GM12878 (cell line): ENCODE data around the gene SEMA4D. TPM values are rescaled to one million over a fixed set of nuclear protein-coding genes. Genes with fewer than 3 reads are reported as not detected.

ENCODE experiments used
- ATAC-seq: fragments of 200-7000 bp; cut with Tn5 transposase; 3 replicates; pipeline ENCODE4 v1.9.1; 2020; ENCODE audit warnings: mild to moderate bottlenecking, moderate library complexity
- BruUV-seq: library from RNA; stranded (reverse); fragments of 400-500 nt; replicated peaks from 2 replicates; lab custom pipeline; 2021; lab: Mats Ljungman, UMichigan
- CTCF ChIA-PET: fragments of 300-600 bp; sonication (Branson Sonifier 250); formaldehyde crosslinking; extraction: SDS; loops from one replicate; lab custom pipeline; 2021; ENCODE audit warnings: inconsistent platforms; lab: Yijun Ruan, JAX
- POLR2A ChIA-PET: fragments of 350-600 bp; formaldehyde crosslinking; extraction: SDS; loops from one replicate; lab custom pipeline; 2021; ENCODE audit warnings: inconsistent platforms; lab: Charles Lee
- RAD21 ChIA-PET: fragments of 300-600 bp; sonication (Branson Sonifier 250); formaldehyde crosslinking; loops from one replicate; lab custom pipeline; 2023; ENCODE audit warnings: antibody characterized with exemption; ENCODE audit not compliant: unreplicated experiment; lab: Charles Lee
- SMC1A ChIA-PET: fragments of 300-600 bp; sonication (Branson Sonifier 250); formaldehyde crosslinking; loops from one replicate; lab custom pipeline; 2023; ENCODE audit not compliant: unreplicated experiment, uncharacterized antibody; lab: Charles Lee
- DNase-seq: peaks from one replicate; pipeline ENCODE4 v3.0.0-alpha.2; 2011; ENCODE audit warnings: low read depth, low spot score
- FAIRE-seq: peaks from 3 replicates; lab custom pipeline; 2011; peaks lifted over from hg19 to GRCh38; lab: Jason Lieb, UNC
- H2AFZ ChIP-seq: 2 replicates; pipeline ENCODE4 v1.6.0; 2011; ENCODE audit warnings: low read depth, low read length, control low read depth; ENCODE audit not compliant: control insufficient read depth
- H3K27ac ChIP-seq: 2 replicates; pipeline ENCODE4 v1.5.1; 2011; ENCODE audit warnings: control low read depth; ENCODE audit not compliant: control insufficient read depth, insufficient read depth
- H3K27me3 ChIP-seq, 2 experiments: replicated peaks in 1 of 2; 2 replicates each; pipeline versions ENCODE4 v1.6.0 to v1.6.1; 2011; ENCODE audit warnings: low read length in 1 of 2; ENCODE audit not compliant: control insufficient read depth in 2 of 2, insufficient read depth in 2 of 2
- H3K36me3 ChIP-seq, 2 experiments: 2 replicates each; pipeline ENCODE4 v1.5.1; 2011; ENCODE audit warnings: low read length in 1 of 2; ENCODE audit not compliant: control insufficient read depth in 2 of 2, insufficient read depth in 2 of 2
- H3K4me1 ChIP-seq: 2 replicates; pipeline ENCODE4 v1.6.1; 2011; ENCODE audit warnings: mild to moderate bottlenecking, low read length, moderate library complexity, mixed read lengths; ENCODE audit not compliant: control insufficient read depth, insufficient read depth
- H3K4me2 ChIP-seq: 2 replicates; pipeline ENCODE4 v1.6.0; 2011; ENCODE audit warnings: control low read depth; ENCODE audit not compliant: control insufficient read depth, insufficient read depth
- H3K4me3 ChIP-seq: fragments of 200-600 bp; sonication (generic); 2 replicates; pipeline ENCODE4 v1.5.1; 2016
- H3K79me2 ChIP-seq: 2 replicates; pipeline ENCODE4 v1.6.0; 2011; ENCODE audit warnings: low read length; ENCODE audit not compliant: control insufficient read depth, insufficient read depth
- H3K9ac ChIP-seq: 2 replicates; pipeline ENCODE4 v1.8.0; 2011; ENCODE audit warnings: low read length, control low read depth, mixed read lengths; ENCODE audit not compliant: control insufficient read depth, insufficient read depth
- H3K9me3 ChIP-seq: replicated peaks from 3 replicates; pipeline ENCODE4 v1.5.1; 2011; ENCODE audit warnings: mild to moderate bottlenecking, low read length; ENCODE audit not compliant: control insufficient read depth, insufficient read depth
- H4K20me1 ChIP-seq: 2 replicates; pipeline ENCODE4 v1.6.0; 2011; ENCODE audit not compliant: control insufficient read depth, insufficient read depth
- ASH2L ChIP-seq: fragments of 300-600, 200-600 bp; sonication (generic); IDR thresholded peaks from 2 replicates; pipeline ENCODE4 v1.6.1; 2017; ENCODE audit warnings: low read depth, mild to moderate bottlenecking, borderline replicate concordance
- CBX5 ChIP-seq: sonication (generic); IDR thresholded peaks from 2 replicates; pipeline ENCODE4 v1.6.1; 2016; ENCODE audit warnings: low read depth, moderate library complexity, mild to moderate bottlenecking, inconsistent platforms
- CHD2 ChIP-seq: IDR thresholded peaks from 2 replicates; pipeline ENCODE4 v1.6.1; 2011; ENCODE audit warnings: low read depth, low read length, improper control_type of control experiment, borderline replicate concordance
- DPF2 ChIP-seq: fragments of 450-650 bp; IDR thresholded peaks from 2 replicates; pipeline ENCODE4 v1.6.1; 2017; ENCODE audit warnings: mild to moderate bottlenecking
- ETV6 ChIP-seq, 2 experiments: fragments of 450-650 bp in 1 of 2; IDR thresholded peaks in 1 of 2; conservative IDR thresholded peaks in 1 of 2; 2 replicates each; pipeline ENCODE4 v1.6.1; 2014; ENCODE audit warnings: antibody characterized with exemption in 1 of 2, borderline replicate concordance in 1 of 2, low read depth in 1 of 2, mild to moderate bottlenecking in 1 of 2, moderate library complexity in 1 of 2
- IKZF2 ChIP-seq, 2 experiments: fragments of 450-650 bp; IDR thresholded peaks; 2 replicates each; pipeline ENCODE4 v1.6.1; 2017; ENCODE audit warnings: mild to moderate bottlenecking in 2 of 2, moderate library complexity in 2 of 2
- KLF5 ChIP-seq: fragments of 450-650 bp; IDR thresholded peaks from 2 replicates; pipeline ENCODE4 v1.6.1; 2014; ENCODE audit warnings: mild to moderate bottlenecking; ENCODE audit not compliant: partially characterized antibody
- MEF2A ChIP-seq: IDR thresholded peaks from 2 replicates; pipeline ENCODE4 v1.6.1; 2011; ENCODE audit warnings: low read depth, mild to moderate bottlenecking, low read length, moderate library complexity; ENCODE audit not compliant: insufficient read depth
- MYB ChIP-seq: fragments of 150-350 bp; IDR thresholded peaks from 2 replicates; pipeline ENCODE4 v1.6.1; 2014; ENCODE audit warnings: mild to moderate bottlenecking, low read depth, low read length, borderline replicate concordance
- NR2C2 ChIP-seq: IDR thresholded peaks from 2 replicates; pipeline ENCODE4 v1.6.1; 2011; ENCODE audit warnings: borderline replicate concordance, low read depth; ENCODE audit not compliant: control insufficient read depth, insufficient read length
- WGBS: methylation state at CpG from one replicate; pipeline ENCODE4 v1.1.6; 2016; ENCODE audit warnings: low lambda C conversion rate; ENCODE audit not compliant: insufficient replicate concordance, insufficient coverage; ENCODE audit errors: missing lambda C conversion rate; 5-methylcytosine and 5-hydroxymethylcytosine counted together
- in situ Hi-C: fragments of 300-500 bp; cut with MboI; formaldehyde crosslinking; loops from 9 replicates; pipeline ENCODE4 v1.14.3; 2018; ENCODE audit warnings: mixed read lengths
- intact Hi-C: fragments of 100-400 bp; cut with micrococcal nuclease; formaldehyde crosslinking; loops from one replicate; pipeline ENCODE4 v1.14.2; 2022; ENCODE audit not compliant: unreplicated experiment
- polyA plus RNA-seq, 11 experiments: library from polyadenylated mRNA; depleted of rRNA in 4 of 11; unstranded in 6 of 11; stranded (reverse) in 5 of 11; fragments of >200 nt; fragmentation: Nextera tagmentation in 4 of 11; fragmentation: Illumina TruSeq in 1 of 11; extraction: Ambion mirVana in 4 of 11; extraction: Trizol in 1 of 11; gene quantifications; 1 replicate in 1 of 11; 2 replicates in 10 of 11; pipeline versions ENCODE4 v1.2.1 to v1.2.3, GENCODE V29; 2011 to 2016; ENCODE audit warnings: inconsistent platforms in 2 of 11, missing spikeins in 2 of 11, low read depth in 1 of 11
- total RNA-seq, 4 experiments: library from RNA; depleted of rRNA in 3 of 4; stranded (reverse); fragments of >200 nt in 3 of 4; fragmentation: Illumina TruSeq in 1 of 4; extraction: Trizol in 1 of 4; gene quantifications; 2 replicates each; pipeline versions ENCODE4 v1.2.1 to v1.2.3, GENCODE V29; 2013 to 2021
- TF ChIP-seq, protein P1 (sequence below): IDR thresholded peaks from 2 replicates; pipeline ENCODE4 v1.6.1; 2012; ENCODE audit warnings: improper control_type of control experiment, low read depth, low read length; ENCODE audit not compliant: insufficient replicate concordance
- TF ChIP-seq, protein P2 (sequence below): IDR thresholded peaks from 2 replicates; pipeline ENCODE4 v1.6.1; 2011; ENCODE audit warnings: borderline replicate concordance, low read depth, mild to moderate bottlenecking, moderate library complexity, mixed read lengths, low read length; ENCODE audit not compliant: insufficient read depth; ENCODE audit errors: extremely low read length

SEMA4D gene
- total and polyA plus RNA-seq, 10 of the 15 experiments (the other 5 are each of a cell fraction or from before 2014, with no cell fraction given) = 15.1 to 136 (median 39.6) TPM

DNA sequence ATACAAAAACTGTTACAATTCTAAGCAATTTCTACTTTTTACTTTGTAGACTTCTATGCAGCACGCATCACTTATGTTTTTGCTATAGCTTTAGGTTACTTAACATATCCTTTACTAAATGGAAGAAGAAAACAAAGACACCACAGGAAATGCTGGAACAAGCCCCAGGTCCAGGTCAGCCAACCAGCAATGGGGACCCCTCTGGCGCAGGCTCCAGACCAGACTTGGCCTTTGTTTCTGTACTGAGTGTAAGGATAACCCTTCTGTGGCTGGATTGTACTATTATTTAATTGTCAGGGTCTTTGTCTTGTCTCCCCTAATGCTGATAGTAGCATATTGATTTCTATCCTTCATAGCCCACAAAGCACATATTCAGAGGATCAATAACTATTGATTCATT is 4.2 kb downstream of the SEMA4D start (continued):
- TF ChIP-seq, protein P1, sequence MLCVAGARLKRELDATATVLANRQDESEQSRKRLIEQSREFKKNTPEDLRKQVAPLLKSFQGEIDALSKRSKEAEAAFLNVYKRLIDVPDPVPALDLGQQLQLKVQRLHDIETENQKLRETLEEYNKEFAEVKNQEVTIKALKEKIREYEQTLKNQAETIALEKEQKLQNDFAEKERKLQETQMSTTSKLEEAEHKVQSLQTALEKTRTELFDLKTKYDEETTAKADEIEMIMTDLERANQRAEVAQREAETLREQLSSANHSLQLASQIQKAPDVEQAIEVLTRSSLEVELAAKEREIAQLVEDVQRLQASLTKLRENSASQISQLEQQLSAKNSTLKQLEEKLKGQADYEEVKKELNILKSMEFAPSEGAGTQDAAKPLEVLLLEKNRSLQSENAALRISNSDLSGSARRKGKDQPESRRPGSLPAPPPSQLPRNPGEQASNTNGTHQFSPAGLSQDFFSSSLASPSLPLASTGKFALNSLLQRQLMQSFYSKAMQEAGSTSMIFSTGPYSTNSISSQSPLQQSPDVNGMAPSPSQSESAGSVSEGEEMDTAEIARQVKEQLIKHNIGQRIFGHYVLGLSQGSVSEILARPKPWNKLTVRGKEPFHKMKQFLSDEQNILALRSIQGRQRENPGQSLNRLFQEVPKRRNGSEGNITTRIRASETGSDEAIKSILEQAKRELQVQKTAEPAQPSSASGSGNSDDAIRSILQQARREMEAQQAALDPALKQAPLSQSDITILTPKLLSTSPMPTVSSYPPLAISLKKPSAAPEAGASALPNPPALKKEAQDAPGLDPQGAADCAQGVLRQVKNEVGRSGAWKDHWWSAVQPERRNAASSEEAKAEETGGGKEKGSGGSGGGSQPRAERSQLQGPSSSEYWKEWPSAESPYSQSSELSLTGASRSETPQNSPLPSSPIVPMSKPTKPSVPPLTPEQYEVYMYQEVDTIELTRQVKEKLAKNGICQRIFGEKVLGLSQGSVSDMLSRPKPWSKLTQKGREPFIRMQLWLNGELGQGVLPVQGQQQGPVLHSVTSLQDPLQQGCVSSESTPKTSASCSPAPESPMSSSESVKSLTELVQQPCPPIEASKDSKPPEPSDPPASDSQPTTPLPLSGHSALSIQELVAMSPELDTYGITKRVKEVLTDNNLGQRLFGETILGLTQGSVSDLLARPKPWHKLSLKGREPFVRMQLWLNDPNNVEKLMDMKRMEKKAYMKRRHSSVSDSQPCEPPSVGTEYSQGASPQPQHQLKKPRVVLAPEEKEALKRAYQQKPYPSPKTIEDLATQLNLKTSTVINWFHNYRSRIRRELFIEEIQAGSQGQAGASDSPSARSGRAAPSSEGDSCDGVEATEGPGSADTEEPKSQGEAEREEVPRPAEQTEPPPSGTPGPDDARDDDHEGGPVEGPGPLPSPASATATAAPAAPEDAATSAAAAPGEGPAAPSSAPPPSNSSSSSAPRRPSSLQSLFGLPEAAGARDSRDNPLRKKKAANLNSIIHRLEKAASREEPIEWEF = peak; percentile 80
- TF ChIP-seq DPF2 = no peak

DNA sequence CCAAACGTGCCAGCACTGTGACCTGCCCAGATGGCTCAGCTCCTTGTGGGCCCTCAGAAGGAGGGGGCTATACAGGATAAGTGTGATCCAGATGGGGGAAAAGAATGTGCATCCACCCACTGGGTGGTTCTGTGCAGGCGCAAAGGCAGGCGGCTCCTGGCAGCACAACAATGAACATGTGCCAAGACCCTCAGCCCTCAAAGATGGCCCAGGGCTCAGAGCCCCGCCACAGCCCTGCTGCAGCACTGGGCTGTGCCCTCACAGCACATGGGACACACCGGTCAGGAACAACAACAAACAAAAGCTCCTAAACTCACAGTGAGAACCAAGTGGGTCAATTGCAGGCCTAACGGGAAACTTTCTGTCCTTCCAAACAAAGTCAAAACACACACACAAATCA is 4.7 kb downstream of the SEMA4D start:
- intact Hi-C loops = loop anchor here (10.0 kb wide), 1 partner anchor 178 kb away; the partner anchor contains the start of genes CKS2 and SECISBP2
- Histone ChIP-seq H3K36me3 (peaks cover 0 to 5% of the 10 kb centered on the region in 2 experiments; a peak in 1 of 4 replicates), H3K9me3 (no peaks in the 10 kb centered on the region), H4K20me1 (peaks cover 8% of the 10 kb centered on the region; the same call in 1 of the 2 replicates), H3K4me3 (peak overlapping the region; percentile 99; the same call in 1 of the 2 replicates), H3K4me1 (peaks cover 46% of the 10 kb centered on the region), H3K27me3 (no peaks in the 10 kb centered on the region), H3K4me2 (peak overlapping the region; percentile 74), H3K79me2 (peaks cover 96% of the 10 kb centered on the region), H3K9ac (no peak overlapping the region), H3K27ac (no peak overlapping the region), H2AFZ (no peak overlapping the region)
- no peak for FAIRE-seq
- CTCF ChIA-PET = interaction anchor here (1.1 kb wide), 1 partner anchor 55 kb away, joined by 5 read pairs; no protein-coding TSS in a partner anchor
- 84% methylated on average over 6 of the region's 6 CpGs for WGBS
- BruUV-seq = no TSS peak
- no peak for ATAC-seq
- no peak for DNase-seq
- POLR2A ChIA-PET = interaction anchor here (1.8 kb wide), 1 partner anchor 10 kb away, joined by 4 read pairs; no protein-coding TSS in a partner anchor
- SMC1A ChIA-PET = interaction anchor here (1.0 to 1.9 kb wide), 3 partner anchors 50 to 67 kb away, joined by 3 to 8 read pairs (median 4); no protein-coding TSS in a partner anchor
- in situ Hi-C loops = no loop called here
- RAD21 ChIA-PET = interaction anchor here (1.1 kb wide), 1 partner anchor 56 kb away, joined by 4 read pairs; no protein-coding TSS in a partner anchor
- no peak for TF ChIP-seq ASH2L
- TF ChIP-seq MYB = no peak
- no peak for TF ChIP-seq IKZF2 (IDR thresholded peaks at IDR 0.05)
- no peak for TF ChIP-seq MEF2A
- no peak for TF ChIP-seq NR2C2
- no peak for TF ChIP-seq KLF5
- TF ChIP-seq, protein P2, sequence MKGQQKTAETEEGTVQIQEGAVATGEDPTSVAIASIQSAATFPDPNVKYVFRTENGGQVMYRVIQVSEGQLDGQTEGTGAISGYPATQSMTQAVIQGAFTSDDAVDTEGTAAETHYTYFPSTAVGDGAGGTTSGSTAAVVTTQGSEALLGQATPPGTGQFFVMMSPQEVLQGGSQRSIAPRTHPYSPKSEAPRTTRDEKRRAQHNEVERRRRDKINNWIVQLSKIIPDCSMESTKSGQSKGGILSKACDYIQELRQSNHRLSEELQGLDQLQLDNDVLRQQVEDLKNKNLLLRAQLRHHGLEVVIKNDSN = no peak
- TF ChIP-seq CHD2 = no peak
- no peak for TF ChIP-seq CBX5
- no peak for TF ChIP-seq ETV6 (conservative IDR thresholded peaks at IDR 0.05 in 1 of 2, IDR thresholded peaks at IDR 0.05 in 1 of 2; ENCODE audit: borderline replicate concordance in 1 of 2, low read depth in 1 of 2)
